Endothelial cell of umbilical vein (primary cell): ENCODE results near the gene ZFYVE28. TPM values are rescaled to one million over a fixed set of nuclear protein-coding genes. Genes with fewer than 3 reads are reported as not detected.

ENCODE experiments used
- BruUV-seq: library from RNA; stranded (reverse); fragments of 400-500 nt; replicated peaks from 2 replicates; lab custom pipeline; 2021; lab: Mats Ljungman, UMichigan
- CTCF ChIA-PET: fragments of 300-600, 350-600 bp; sonication (Branson Sonifier 250); formaldehyde crosslinking; loops from one replicate; lab custom pipeline; 2021; ENCODE audit warnings: antibody characterized with exemption, inconsistent platforms; lab: Charles Lee
- POLR2A ChIA-PET: fragments of 300-600, 350-600 bp; sonication (Branson Sonifier 250); formaldehyde crosslinking; loops from one replicate; lab custom pipeline; 2021; ENCODE audit warnings: antibody characterized with exemption, inconsistent platforms; lab: Charles Lee
- DNase-seq: peaks from one replicate; pipeline ENCODE4 v3.0.0-alpha.2; 2011; ENCODE audit warnings: low read depth, low spot score
- FAIRE-seq: peaks from 2 replicates; lab custom pipeline; 2011; peaks lifted over from hg19 to GRCh38; lab: Jason Lieb, UNC
- H2AFZ ChIP-seq: 2 replicates; pipeline ENCODE4 v1.6.0; 2012; ENCODE audit warnings: low read depth, low read length, control low read depth, inconsistent platforms
- H3K27ac ChIP-seq: 2 replicates; pipeline ENCODE4 v1.5.1; 2011; ENCODE audit warnings: low read depth, mild to moderate bottlenecking, control low read depth, low read length, moderate library complexity; ENCODE audit not compliant: insufficient read depth
- H3K27me3 ChIP-seq, 2 experiments: 2 replicates each; pipeline versions ENCODE4 v1.6.0 to v1.6.1; 2011; ENCODE audit warnings: low read length in 2 of 2, mixed read lengths in 1 of 2; ENCODE audit not compliant: control insufficient read depth in 2 of 2, insufficient read depth in 2 of 2
- H3K36me3 ChIP-seq, 2 experiments: 2 replicates in 1 of 2; 3 replicates in 1 of 2; pipeline ENCODE4 v1.5.1; 2011; ENCODE audit warnings: low read length in 2 of 2, mild to moderate bottlenecking in 1 of 2, moderate library complexity in 1 of 2; ENCODE audit not compliant: control insufficient read depth in 2 of 2, insufficient read depth in 2 of 2; ENCODE audit errors: extremely low read depth in 1 of 2
- H3K4me1 ChIP-seq: 3 replicates; pipeline ENCODE4 v1.5.1; 2011; ENCODE audit warnings: mild to moderate bottlenecking, low read length; ENCODE audit not compliant: control insufficient read depth, insufficient read depth; ENCODE audit errors: extremely low read depth
- H3K4me2 ChIP-seq: 2 replicates; pipeline ENCODE4 v1.6.1; 2011; ENCODE audit warnings: low read length, control low read depth, mixed read lengths; ENCODE audit not compliant: insufficient read depth
- H3K4me3 ChIP-seq, 3 experiments: fragments of 200-600 bp in 1 of 3; sonication (generic), shearing (Covaris generic) in 1 of 3; replicated peaks in 1 of 3; 2 replicates each; pipeline ENCODE4 v1.5.1; 2011 to 2016; ENCODE audit warnings: control low read depth in 3 of 3, low read length in 3 of 3, mild to moderate bottlenecking in 2 of 3, inconsistent platforms in 1 of 3, low read depth in 1 of 3, moderate library complexity in 1 of 3; ENCODE audit not compliant: insufficient read depth in 1 of 3
- H3K79me2 ChIP-seq: 2 replicates; pipeline ENCODE4 v1.6.0; 2012; ENCODE audit warnings: low read length, inconsistent platforms; ENCODE audit not compliant: control insufficient read depth, insufficient read depth
- H3K9ac ChIP-seq: replicated peaks from 2 replicates; pipeline ENCODE3; 2011; ENCODE audit warnings: low read length, control low read depth; ENCODE audit not compliant: insufficient read depth; ENCODE audit errors: extremely low read depth
- H3K9me1 ChIP-seq: replicated peaks from 3 replicates; pipeline ENCODE4 v1.6.0; 2011; ENCODE audit warnings: mild to moderate bottlenecking, low read length; ENCODE audit not compliant: control insufficient read depth, insufficient read depth; ENCODE audit errors: extremely low read depth
- H3K9me3 ChIP-seq: replicated peaks from 2 replicates; pipeline ENCODE4 v1.5.1; 2012; ENCODE audit warnings: low read length, inconsistent platforms; ENCODE audit not compliant: control insufficient read depth, insufficient read depth
- H4K20me1 ChIP-seq: replicated peaks from 2 replicates; pipeline ENCODE3; 2011; ENCODE audit warnings: mild to moderate bottlenecking, low read length; ENCODE audit not compliant: control insufficient read depth, insufficient read depth; ENCODE audit errors: extremely low read depth
- EZH2 ChIP-seq: IDR thresholded peaks from 2 replicates; pipeline ENCODE4 v1.6.1; 2012; ENCODE audit warnings: borderline replicate concordance, low read depth, mild to moderate bottlenecking, moderate library complexity, low read length, inconsistent platforms; ENCODE audit not compliant: severe bottlenecking
- FOS ChIP-seq: IDR thresholded peaks from 2 replicates; pipeline ENCODE4 v1.6.1; 2011; ENCODE audit warnings: mild to moderate bottlenecking, low read length, moderate library complexity, borderline replicate concordance; ENCODE audit not compliant: insufficient read depth
- GATA2 ChIP-seq: IDR thresholded peaks from 2 replicates; pipeline ENCODE4 v1.7.0; 2011; ENCODE audit warnings: low read depth, mild to moderate bottlenecking, moderate library complexity, mixed read lengths, low read length; ENCODE audit not compliant: insufficient read length, insufficient read depth
- JUN ChIP-seq: IDR thresholded peaks from 2 replicates; pipeline ENCODE4 v1.6.1; 2011; ENCODE audit warnings: borderline replicate concordance, low read depth; ENCODE audit not compliant: insufficient read length, insufficient read depth
- MYC ChIP-seq: IDR thresholded peaks from one replicate; pipeline ENCODE4 v1.6.1; 2011; ENCODE audit warnings: mild to moderate bottlenecking, low read depth, low read length
- POLR2A ChIP-seq: IDR thresholded peaks from 2 replicates; pipeline ENCODE4 v1.6.1; 2012; ENCODE audit warnings: low read depth, mild to moderate bottlenecking, control low read depth, low read length
- POLR2AphosphoS5 ChIP-seq: IDR thresholded peaks from 2 replicates; pipeline ENCODE4 v1.6.1; 2012; ENCODE audit warnings: low read depth, mild to moderate bottlenecking, control low read depth, low read length, moderate library complexity; ENCODE audit not compliant: insufficient read depth
- dilution Hi-C: fragments of 300-500 bp; cut with MboI; formaldehyde crosslinking; loops from one replicate; pipeline ENCODE4 v1.15.0; 2019; ENCODE audit warnings: low sequenced_read_pairs; ENCODE audit not compliant: extremely low pct_ligation_motif_present
- intact Hi-C: fragments of 100-400 bp; cut with micrococcal nuclease; formaldehyde crosslinking; loops from one replicate; pipeline ENCODE4 v1.10.0; 2022
- polyA plus RNA-seq, 4 experiments: library from polyadenylated mRNA; depleted of rRNA in 3 of 4; stranded (reverse) in 3 of 4; unstranded in 1 of 4; fragments of >200 nt; gene quantifications; 2 replicates each; pipeline versions ENCODE4 v1.2.1 to v1.2.3, GENCODE V29; 2011 to 2012; ENCODE audit warnings: missing spikeins in 1 of 4
- total RNA-seq: library from RNA; stranded (reverse); gene quantifications from 2 replicates; pipeline ENCODE4 v1.2.3, GENCODE V29; 2021
- TF ChIP-seq, protein P1 (sequence below): IDR thresholded peaks from 2 replicates; pipeline ENCODE4 v1.6.1; 2011; ENCODE audit not compliant: insufficient read depth, insufficient read length
- TF ChIP-seq, protein P2 (sequence below), 2 donors: IDR thresholded peaks; 1 replicate in 1 of 2; 2 replicates in 1 of 2; pipeline ENCODE4 v1.5.1; 2011; ENCODE audit warnings: low read length in 2 of 2, mild to moderate bottlenecking in 2 of 2, moderate library complexity in 2 of 2, control low read depth in 1 of 2, inconsistent platforms in 1 of 2, low read depth in 1 of 2; ENCODE audit not compliant: insufficient read depth in 1 of 2; ENCODE audit errors: extremely low read depth in 1 of 2

ZFYVE28 gene
- total and polyA plus RNA-seq, 2 donors (not counting 3 experiments of a cell fraction or from before 2014, with no cell fraction given) = 5.8 to 7.1 TPM

DNA sequence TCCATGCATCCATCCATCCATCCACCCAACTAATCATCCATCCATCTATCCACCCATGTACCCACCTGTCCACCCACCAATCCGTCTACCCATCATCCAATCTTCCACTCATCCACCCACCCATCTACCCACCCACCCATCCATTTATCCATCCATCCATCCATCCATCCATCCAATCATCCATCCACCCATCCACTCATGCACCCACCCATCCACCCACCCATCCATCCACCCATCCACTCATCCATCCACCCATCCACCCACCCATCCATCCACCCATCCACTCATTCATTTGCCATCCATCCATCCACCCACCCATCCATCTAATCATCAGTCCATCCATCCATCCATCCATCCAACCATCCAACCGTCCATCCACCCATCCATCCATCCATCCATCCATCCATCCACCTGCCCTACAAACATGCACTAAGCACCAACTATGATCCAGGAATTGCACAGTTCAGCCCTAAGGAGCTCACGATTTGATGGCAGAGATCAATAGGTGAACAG is 135.2 kb downstream of the ZFYVE28 start:
- Histone ChIP-seq H3K4me1 (peaks cover 13% of the 10 kb centered on the region), H3K79me2 (no peaks in the 10 kb centered on the region), H2AFZ (no peak overlapping the region), H3K27ac (no peak overlapping the region), H3K9ac (no peak overlapping the region), H3K9me3 (no peaks in the 10 kb centered on the region), H3K4me3 (no peak overlapping the region), H3K36me3 (no peaks in the 10 kb centered on the region), H3K4me2 (no peak overlapping the region), H4K20me1 (no peaks in the 10 kb centered on the region), H3K9me1 (no peaks in the 10 kb centered on the region), H3K27me3 (no peaks in the 10 kb centered on the region)
- intact Hi-C loops = no loop called here
- ChIA-PET CTCF (no interaction called here), POLR2A (no interaction called here)
- no TSS peak for BruUV-seq
- dilution Hi-C loops = no loop called here
- TF ChIP-seq MYC (no peak), JUN (no peak), FOS (no peak), GATA2 (no peak), POLR2AphosphoS5 (no peak), EZH2 (no peak), POLR2A (no peak)
- TF ChIP-seq, protein P1, sequence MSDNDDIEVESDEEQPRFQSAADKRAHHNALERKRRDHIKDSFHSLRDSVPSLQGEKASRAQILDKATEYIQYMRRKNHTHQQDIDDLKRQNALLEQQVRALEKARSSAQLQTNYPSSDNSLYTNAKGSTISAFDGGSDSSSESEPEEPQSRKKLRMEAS = no peak
- TF ChIP-seq, protein P2, sequence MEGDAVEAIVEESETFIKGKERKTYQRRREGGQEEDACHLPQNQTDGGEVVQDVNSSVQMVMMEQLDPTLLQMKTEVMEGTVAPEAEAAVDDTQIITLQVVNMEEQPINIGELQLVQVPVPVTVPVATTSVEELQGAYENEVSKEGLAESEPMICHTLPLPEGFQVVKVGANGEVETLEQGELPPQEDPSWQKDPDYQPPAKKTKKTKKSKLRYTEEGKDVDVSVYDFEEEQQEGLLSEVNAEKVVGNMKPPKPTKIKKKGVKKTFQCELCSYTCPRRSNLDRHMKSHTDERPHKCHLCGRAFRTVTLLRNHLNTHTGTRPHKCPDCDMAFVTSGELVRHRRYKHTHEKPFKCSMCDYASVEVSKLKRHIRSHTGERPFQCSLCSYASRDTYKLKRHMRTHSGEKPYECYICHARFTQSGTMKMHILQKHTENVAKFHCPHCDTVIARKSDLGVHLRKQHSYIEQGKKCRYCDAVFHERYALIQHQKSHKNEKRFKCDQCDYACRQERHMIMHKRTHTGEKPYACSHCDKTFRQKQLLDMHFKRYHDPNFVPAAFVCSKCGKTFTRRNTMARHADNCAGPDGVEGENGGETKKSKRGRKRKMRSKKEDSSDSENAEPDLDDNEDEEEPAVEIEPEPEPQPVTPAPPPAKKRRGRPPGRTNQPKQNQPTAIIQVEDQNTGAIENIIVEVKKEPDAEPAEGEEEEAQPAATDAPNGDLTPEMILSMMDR (IDR thresholded peaks at IDR 0.05; ENCODE audit: extremely low read depth in 1 of 2, insufficient read depth in 1 of 2, low read depth in 1 of 2, low read length in 2 of 2) = no peak
- no peak for DNase-seq
- no peak for FAIRE-seq
